Measurements from ENCODE around the gene TMCO6.

DNA sequence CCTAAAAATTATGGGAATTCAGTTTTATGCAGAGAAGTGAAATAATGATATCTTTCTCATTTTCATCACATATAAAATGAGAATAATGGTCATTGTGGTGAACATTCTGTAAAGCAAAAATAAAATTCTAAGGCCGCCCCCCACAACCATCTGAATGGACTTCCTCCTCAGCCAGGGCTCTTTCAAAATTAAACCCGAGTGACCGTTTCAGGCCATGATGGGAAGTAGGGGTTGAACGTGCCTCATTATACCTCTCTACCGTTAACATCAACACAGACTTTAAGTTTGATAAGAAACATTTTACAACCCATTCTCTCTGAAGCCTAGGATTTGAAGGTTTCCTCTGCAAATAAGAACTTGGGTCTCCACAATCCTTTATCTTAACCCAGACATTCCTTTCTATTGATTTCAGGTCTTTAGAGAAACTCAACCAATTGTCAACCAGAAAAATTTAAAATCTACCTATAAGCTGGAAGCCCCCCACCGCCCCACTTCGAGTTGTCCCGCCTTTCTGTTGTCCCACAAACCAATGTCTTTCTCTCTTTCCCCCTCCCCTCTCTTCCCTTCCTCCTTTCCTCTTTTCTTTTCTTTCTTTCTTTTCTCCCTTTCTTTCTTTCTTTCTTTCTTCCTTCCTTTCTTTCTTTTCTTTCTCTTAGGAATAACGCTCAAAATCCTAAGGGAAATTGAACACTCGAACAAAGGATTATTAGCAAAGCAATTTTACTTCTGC is 1.7 kb upstream of the TMCO6 start:
- TF ChIP-seq, protein P1, sequence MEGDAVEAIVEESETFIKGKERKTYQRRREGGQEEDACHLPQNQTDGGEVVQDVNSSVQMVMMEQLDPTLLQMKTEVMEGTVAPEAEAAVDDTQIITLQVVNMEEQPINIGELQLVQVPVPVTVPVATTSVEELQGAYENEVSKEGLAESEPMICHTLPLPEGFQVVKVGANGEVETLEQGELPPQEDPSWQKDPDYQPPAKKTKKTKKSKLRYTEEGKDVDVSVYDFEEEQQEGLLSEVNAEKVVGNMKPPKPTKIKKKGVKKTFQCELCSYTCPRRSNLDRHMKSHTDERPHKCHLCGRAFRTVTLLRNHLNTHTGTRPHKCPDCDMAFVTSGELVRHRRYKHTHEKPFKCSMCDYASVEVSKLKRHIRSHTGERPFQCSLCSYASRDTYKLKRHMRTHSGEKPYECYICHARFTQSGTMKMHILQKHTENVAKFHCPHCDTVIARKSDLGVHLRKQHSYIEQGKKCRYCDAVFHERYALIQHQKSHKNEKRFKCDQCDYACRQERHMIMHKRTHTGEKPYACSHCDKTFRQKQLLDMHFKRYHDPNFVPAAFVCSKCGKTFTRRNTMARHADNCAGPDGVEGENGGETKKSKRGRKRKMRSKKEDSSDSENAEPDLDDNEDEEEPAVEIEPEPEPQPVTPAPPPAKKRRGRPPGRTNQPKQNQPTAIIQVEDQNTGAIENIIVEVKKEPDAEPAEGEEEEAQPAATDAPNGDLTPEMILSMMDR (conservative IDR thresholded peaks at IDR 0.05 in 1 of 2, IDR thresholded peaks at IDR 0.05 in 1 of 2; ENCODE audit: extremely low read depth in 1 of 2, insufficient read depth in 1 of 2, low read depth in 1 of 2, low read length in 2 of 2): no peak
- TF ChIP-seq EZH2 (IDR thresholded peaks at IDR 0.05; ENCODE audit: borderline replicate concordance, low read length): no peak

Measured in mammary epithelial cell (primary cell).